Transverse colon (tissue), 4 donors: ENCODE results near the gene CACTIN. TPM values are rescaled to one million over a fixed set of nuclear protein-coding genes. Genes with fewer than 3 reads are reported as not detected.

Source experiments
- DNase-seq: peaks from one replicate; pipeline ENCODE4 v3.0.0-alpha.2; 2019
- H3K27ac ChIP-seq, 4 donors: fragments of 200-600 bp; sonication (generic); 2 replicates each; pipeline ENCODE4 v1.5.1; 2016 to 2018; ENCODE audit warnings: inconsistent platforms in 4 of 4
- H3K27me3 ChIP-seq: fragments of 200-600 bp; sonication (generic); 2 replicates; pipeline ENCODE4 v1.5.1; 2017; ENCODE audit warnings: inconsistent platforms
- H3K36me3 ChIP-seq, 4 donors: fragments of 200-600 bp; sonication (generic); 2 replicates each; pipeline ENCODE4 v1.5.1; 2017 to 2019; ENCODE audit warnings: inconsistent platforms in 4 of 4
- H3K4me1 ChIP-seq, 4 donors: fragments of 200-600 bp; sonication (generic); 2 replicates each; pipeline ENCODE4 v1.5.1; 2017 to 2020; ENCODE audit warnings: inconsistent platforms in 4 of 4
- H3K4me3 ChIP-seq, 4 donors: fragments of 200-600 bp; sonication (generic); 1 replicate in 1 of 4; 2 replicates in 3 of 4; pipeline versions ENCODE4 v1.5.1 to v1.6.1; 2017 to 2019; ENCODE audit warnings: inconsistent platforms in 4 of 4
- H3K9me3 ChIP-seq, 2 donors: fragments of 200-600 bp; sonication (generic); 2 replicates each; pipeline ENCODE4 v1.5.1; 2017 to 2019; ENCODE audit warnings: inconsistent platforms in 2 of 2
- EP300 ChIP-seq: sonication (generic); formaldehyde crosslinking; IDR thresholded peaks from one replicate; pipeline ENCODE4 v1.6.1; 2017; ENCODE audit warnings: antibody characterized with exemption, low read depth
- POLR2A ChIP-seq: fragments of 450-650 bp; IDR thresholded peaks from one replicate; pipeline ENCODE4 v1.6.1; 2016; ENCODE audit warnings: antibody characterized with exemption, mild to moderate bottlenecking, moderate library complexity
- POLR2AphosphoS5 ChIP-seq, 3 donors: sonication (generic); formaldehyde crosslinking; IDR thresholded peaks; one replicate each; pipeline ENCODE4 v1.6.1; 2016; ENCODE audit warnings: antibody characterized with exemption in 3 of 3
- WGBS, 2 donors: methylation state at CpG; one replicate each; pipeline ENCODE4 v1.1.5; 2018; ENCODE audit warnings: low coverage in 1 of 2; 5-methylcytosine and 5-hydroxymethylcytosine counted together
- in situ Hi-C, 4 donors: fragments of 200-750 bp; cut with MboI; loops; one replicate each; pipeline versions ENCODE4 v1.15.0 to v1.15.1; 2017; ENCODE audit warnings: low sequenced_read_pairs in 3 of 4, low pct_ligation_motif_present in 1 of 4, low pct_unique_long_range_greater_than_20kb in 1 of 4
- intact Hi-C: fragments of 100-400 bp; cut with DNase I; formaldehyde crosslinking; loops from one replicate; pipeline ENCODE4 v1.15.1; 2023; ENCODE audit warnings: low total_unique reads
- total RNA-seq, 4 donors: library from RNA; depleted of rRNA; stranded (reverse); fragments of >200 nt; gene quantifications; one replicate each; pipeline ENCODE4 v1.1.0, GENCODE V29; 2016
- TF ChIP-seq, protein P1 (sequence below), 5 experiments: fragments of 200-600 bp in 3 of 5; fragments of 450-650 bp in 2 of 5; sonication (generic) in 3 of 5; IDR thresholded peaks; 1 replicate in 2 of 5; 2 replicates in 3 of 5; pipeline ENCODE4 v1.5.1; 2016 to 2017; ENCODE audit warnings: antibody characterized with exemption in 5 of 5, inconsistent platforms in 3 of 5, mild to moderate bottlenecking in 2 of 5, moderate library complexity in 1 of 5

CACTIN gene
- total RNA-seq, 4 donors from 2014 or later = 21.9 to 88.4 (median 53.0) TPM

DNA sequence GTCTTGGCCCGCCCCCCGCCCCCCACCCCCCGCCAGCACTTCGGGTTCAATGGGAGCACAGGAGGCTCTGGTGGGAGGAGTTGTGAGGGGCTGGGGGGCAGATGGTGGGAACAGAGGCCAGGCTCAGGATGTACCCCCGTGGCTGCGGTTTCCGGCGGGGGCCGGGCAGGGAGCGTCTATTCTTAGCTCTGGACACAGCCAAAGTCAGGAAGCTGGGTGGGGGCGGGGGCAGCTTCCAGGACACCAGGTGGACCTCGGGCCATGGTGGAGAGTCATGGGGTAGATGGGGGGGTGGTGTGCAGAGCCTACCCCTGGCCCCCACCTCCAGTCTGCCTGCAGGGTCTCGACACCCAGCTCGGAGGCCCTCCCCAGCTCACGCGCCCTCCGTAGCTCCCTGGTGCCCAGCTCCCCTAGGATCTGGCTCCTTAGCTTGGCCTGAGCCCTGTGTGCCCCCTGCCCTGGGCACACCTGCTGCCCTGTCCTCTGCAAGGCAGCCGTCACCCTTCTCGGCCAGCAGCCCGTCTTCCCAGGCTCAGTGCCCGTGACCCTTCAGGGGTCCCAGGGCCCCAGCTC, 17.8 kb downstream of the CACTIN start:
- 51% methylated on average over 19 of the region's 21 CpGs; no CpG with 5 or more reads in 1 of the 2 donors for whole genome bisulfite sequencing, 2 donors
- peak overlapping the region in 1 of 4 donors; percentile 69 for H3K27ac ChIP-seq

DNA sequence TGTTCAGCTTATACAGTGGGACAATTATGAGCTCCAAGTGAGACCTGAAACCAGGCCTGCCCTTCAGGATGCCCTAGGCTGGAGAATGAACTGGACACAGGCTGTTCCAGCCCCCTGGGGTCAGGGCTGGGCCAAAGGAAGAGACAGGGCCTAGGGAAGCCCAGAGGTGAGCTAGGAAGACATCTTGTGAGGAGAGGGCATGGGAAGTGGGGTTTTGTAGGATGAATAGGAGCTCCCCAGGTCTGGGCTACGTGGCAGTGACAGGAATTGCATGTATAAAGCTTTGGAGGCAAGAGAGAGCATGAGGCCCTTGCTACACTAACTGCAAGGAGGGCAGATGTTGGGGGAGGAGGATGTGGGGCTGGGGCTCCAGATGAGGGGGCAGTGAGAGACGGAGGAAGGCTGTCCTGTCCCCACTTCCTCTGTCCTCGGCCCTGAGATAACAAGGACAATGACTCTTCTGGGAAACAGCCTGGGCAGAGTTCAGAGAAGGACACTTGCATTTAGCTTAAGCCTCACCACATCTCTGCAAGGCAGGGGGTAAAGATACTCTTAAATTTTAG, 18.4 kb downstream of the CACTIN start:
- DNase-seq = no peak
- Histone ChIP-seq H3K9me3 (no peaks in the 10 kb centered on the region), H3K27me3 (peaks cover 4% of the 10 kb centered on the region), H3K27ac (peak overlapping the region; percentile 54 to 69 (median 68)), H3K4me1 (peaks cover 7 to 33% (median 26%) of the 10 kb centered on the region in 4 donors), H3K4me3 (no peak overlapping the region), H3K36me3 (peaks cover 0 to 16% (median 0%) of the 10 kb centered on the region in 4 donors)
- in situ Hi-C loops = no loop called here
- WGBS, 2 donors = 57 to 75% methylated on average over 2 to 3 of the region's 3 CpGs
- TF ChIP-seq, protein P1, sequence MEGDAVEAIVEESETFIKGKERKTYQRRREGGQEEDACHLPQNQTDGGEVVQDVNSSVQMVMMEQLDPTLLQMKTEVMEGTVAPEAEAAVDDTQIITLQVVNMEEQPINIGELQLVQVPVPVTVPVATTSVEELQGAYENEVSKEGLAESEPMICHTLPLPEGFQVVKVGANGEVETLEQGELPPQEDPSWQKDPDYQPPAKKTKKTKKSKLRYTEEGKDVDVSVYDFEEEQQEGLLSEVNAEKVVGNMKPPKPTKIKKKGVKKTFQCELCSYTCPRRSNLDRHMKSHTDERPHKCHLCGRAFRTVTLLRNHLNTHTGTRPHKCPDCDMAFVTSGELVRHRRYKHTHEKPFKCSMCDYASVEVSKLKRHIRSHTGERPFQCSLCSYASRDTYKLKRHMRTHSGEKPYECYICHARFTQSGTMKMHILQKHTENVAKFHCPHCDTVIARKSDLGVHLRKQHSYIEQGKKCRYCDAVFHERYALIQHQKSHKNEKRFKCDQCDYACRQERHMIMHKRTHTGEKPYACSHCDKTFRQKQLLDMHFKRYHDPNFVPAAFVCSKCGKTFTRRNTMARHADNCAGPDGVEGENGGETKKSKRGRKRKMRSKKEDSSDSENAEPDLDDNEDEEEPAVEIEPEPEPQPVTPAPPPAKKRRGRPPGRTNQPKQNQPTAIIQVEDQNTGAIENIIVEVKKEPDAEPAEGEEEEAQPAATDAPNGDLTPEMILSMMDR (IDR thresholded peaks at IDR 0.05) = no peak
- TF ChIP-seq POLR2A (no peak), POLR2AphosphoS5 (IDR thresholded peaks at IDR 0.05) (no peak), EP300 (no peak)
- intact Hi-C loops = no loop called here

More for the DNA sequence above, 17.8 kb downstream of the CACTIN start:
- intact Hi-C loops = no loop called here
- TF ChIP-seq POLR2A = no peak
- peaks cover 4% of the 10 kb centered on the region for H3K27me3 ChIP-seq
- peaks cover 7 to 36% (median 30%) of the 10 kb centered on the region in 4 donors for H3K4me1 ChIP-seq
- no peaks in the 10 kb centered on the region for H3K9me3 ChIP-seq
- peaks cover 0 to 20% (median 0%) of the 10 kb centered on the region in 4 donors for H3K36me3 ChIP-seq
- H3K4me3 ChIP-seq = no peak overlapping the region
- in situ Hi-C loops = no loop called here
- no peak for DNase-seq

DNA sequence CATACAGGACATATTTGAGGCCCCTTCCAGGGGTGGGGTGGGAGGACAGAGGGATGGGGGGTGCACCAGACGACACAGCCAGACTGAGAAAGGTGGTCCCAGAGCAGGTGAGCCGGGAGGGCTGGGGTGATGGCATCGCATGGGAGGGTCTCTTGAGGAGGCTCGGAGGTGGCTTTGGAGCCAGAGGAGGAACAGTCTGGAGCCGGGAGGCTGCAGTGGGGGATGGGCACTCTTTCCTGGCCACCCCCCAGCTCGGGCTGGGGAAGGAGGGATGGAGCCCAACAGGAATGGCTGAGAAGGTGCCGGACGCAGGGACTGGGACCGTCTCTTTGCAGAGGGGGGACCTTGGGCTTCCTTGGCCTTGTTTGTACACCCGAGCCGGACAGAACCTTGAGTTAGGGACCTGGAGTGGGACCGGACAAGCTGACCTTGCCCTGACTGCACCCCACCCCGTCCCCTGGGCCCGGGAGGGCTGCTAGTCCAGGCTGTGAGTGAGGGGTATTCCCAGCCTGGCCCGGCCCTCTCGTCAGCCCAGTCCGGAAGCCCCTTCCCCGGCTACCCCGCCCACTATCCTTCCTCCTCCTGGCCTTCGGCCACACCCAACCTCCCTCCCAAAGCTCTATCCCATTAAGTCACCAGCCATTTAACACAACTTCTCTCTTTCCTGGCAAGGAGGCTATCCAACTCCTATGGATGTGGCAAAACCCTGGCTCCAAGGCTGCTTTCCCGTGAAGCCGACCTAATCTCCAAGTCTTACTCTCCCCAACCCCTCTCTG, 19.1 kb downstream of the CACTIN start:
- in situ Hi-C loops = no loop called here
- intact Hi-C loops = no loop called here
- Histone ChIP-seq H3K27ac (peak overlapping the region; percentile 54 to 69 (median 68)), H3K9me3 (no peaks in the 10 kb centered on the region), H3K36me3 (peaks cover 0 to 10% (median 0%) of the 10 kb centered on the region in 4 donors), H3K4me3 (peak overlapping the region; percentile 33 to 51 (median 38)), H3K4me1 (peaks cover 7 to 32% (median 25%) of the 10 kb centered on the region in 4 donors), H3K27me3 (peaks cover 4% of the 10 kb centered on the region)
- DNase-seq = no peak
- TF ChIP-seq POLR2A (no peak), POLR2AphosphoS5 (IDR thresholded peaks at IDR 0.05) (no peak), EP300 (no peak)
- TF ChIP-seq, protein P1 (IDR thresholded peaks at IDR 0.05) = no peak
- 20 to 24% methylated on average over 1 to 22 of the region's 22 CpGs for WGBS, 2 donors

GRCh38 chr19:3606690-3607289, 19.8 kb downstream of the CACTIN start, which contains the start of gene TBXA2R:
Gene TBXA2R (minus strand): TSS chr19:3606875. CDS start chr19:3600634, 6,241 bp downstream.
- 3% methylated on average over 37 of the region's 46 CpGs; no CpG with 5 or more reads in 1 of the 2 donors for WGBS, 2 donors
- peaks cover 4% of the 10 kb centered on the region for H3K27me3 ChIP-seq
- in situ Hi-C loops = no loop called here
- peaks cover 0 to 7% (median 0%) of the 10 kb centered on the region in 4 donors for H3K36me3 ChIP-seq
- H3K27ac ChIP-seq = peak within 1 kb of the TSS; percentile 54 to 69 (median 68)
- peak within 1 kb of the TSS; percentile 33 to 51 (median 38) for H3K4me3 ChIP-seq
- H3K9me3 ChIP-seq = no peaks in the 10 kb centered on the region
- peak; percentile 75 for DNase-seq
- peaks cover 7 to 32% (median 25%) of the 10 kb centered on the region in 4 donors for H3K4me1 ChIP-seq
- intact Hi-C loops = no loop called here
- TF ChIP-seq POLR2A (no peak), POLR2AphosphoS5 (IDR thresholded peaks at IDR 0.05) (no peak), EP300 (no peak)
- TF ChIP-seq, protein P1 (IDR thresholded peaks at IDR 0.05) = no peak
